ENCODE measurements around the gene STARD9. TPM values are rescaled to one million over a fixed set of nuclear protein-coding genes. Genes with fewer than 3 reads are reported as not detected.

The STARD9 gene
- total and polyA plus RNA-seq, 2 of the 4 experiments (the other 2 are of a cell fraction), result 2.0 to 3.2 TPM

DNA sequence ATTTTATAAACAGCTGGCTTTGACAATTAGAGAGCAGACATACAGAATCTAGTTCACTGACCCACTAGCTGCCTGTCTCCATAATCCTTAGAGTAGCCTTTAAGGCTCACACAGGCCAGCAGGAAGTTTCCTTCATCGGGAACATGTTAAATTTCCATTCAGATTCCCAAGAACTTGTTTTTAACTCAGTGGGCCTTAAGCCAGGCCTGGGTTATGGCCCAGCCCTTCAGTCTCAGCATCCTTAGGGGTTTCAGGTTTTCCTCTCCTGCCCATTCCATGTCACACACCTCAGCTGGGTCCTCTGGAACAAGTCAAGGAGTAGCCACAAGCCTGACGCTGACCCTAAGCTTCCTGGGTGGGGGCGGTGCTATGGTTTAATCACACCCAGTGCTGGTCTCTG is 146.5 kb downstream of the STARD9 start:
- H2BK5ac ChIP-seq (ENCODE audit: low read depth, low read length, poor library complexity, severe bottlenecking), result no peak overlapping the region
- intact Hi-C loops (cut with micrococcal nuclease) (no loop called here), dilution Hi-C loops (cut with HindIII; ENCODE audit: low sequenced_read_pairs, unreplicated experiment) (no loop called here), in situ Hi-C loops (cut with MboI; ENCODE audit: low sequenced_read_pairs) (no loop called here)
- H2BK20ac ChIP-seq (ENCODE audit: low read depth, low read length), result no peak overlapping the region
- H3K4me3 ChIP-seq (ENCODE audit: insufficient read depth, low read depth, low read length), result no peak overlapping the region
- DNase-seq, result no peak
- no peak overlapping the region for H3K14ac ChIP-seq (replicated peaks; ENCODE audit: low read depth, low read length)
- no peak overlapping the region for H2AFZ ChIP-seq (replicated peaks; ENCODE audit: low read length, poor library complexity)
- H3K23ac ChIP-seq (ENCODE audit: low read depth, low read length), result no peak overlapping the region
- no peak overlapping the region for H2AK5ac ChIP-seq (ENCODE audit: low read depth, low read length)
- WGBS, 2 experiments (ENCODE audit: extremely low coverage in 2 of 2, insufficient read length in 1 of 2), result no CpG with 5 or more reads among the region's 3 CpGs
- H2AK9ac ChIP-seq (replicated peaks; ENCODE audit: low read depth, low read length, poor library complexity), result no peak overlapping the region
- H3K79me1 ChIP-seq (ENCODE audit: low read depth in 1 of 2, low read length in 2 of 2), result peaks cover 8 to 9% of the 10 kb centered on the region in 2 experiments; a peak in 2 of 4 replicates
- ATAC-seq (ENCODE audit: low read depth), result no peak
- H4K20me1 ChIP-seq (ENCODE audit: insufficient read depth, low read length), result no peaks in the 10 kb centered on the region
- H3K4me1 ChIP-seq (ENCODE audit: control insufficient read depth, insufficient read depth, low read length), result no peaks in the 10 kb centered on the region
- no peak overlapping the region for H3K56ac ChIP-seq (ENCODE audit: extremely low read depth, insufficient read depth, low read length)
- H3K36me3 ChIP-seq (ENCODE audit: control insufficient read depth, insufficient read depth, low read length), result peaks cover 59% of the 10 kb centered on the region
- H2BK120ac ChIP-seq (ENCODE audit: low read depth, low read length), result no peak overlapping the region
- POLR2A ChIA-PET (ENCODE audit: unreplicated experiment), result no interaction called here
- TF ChIP-seq, protein P1, sequence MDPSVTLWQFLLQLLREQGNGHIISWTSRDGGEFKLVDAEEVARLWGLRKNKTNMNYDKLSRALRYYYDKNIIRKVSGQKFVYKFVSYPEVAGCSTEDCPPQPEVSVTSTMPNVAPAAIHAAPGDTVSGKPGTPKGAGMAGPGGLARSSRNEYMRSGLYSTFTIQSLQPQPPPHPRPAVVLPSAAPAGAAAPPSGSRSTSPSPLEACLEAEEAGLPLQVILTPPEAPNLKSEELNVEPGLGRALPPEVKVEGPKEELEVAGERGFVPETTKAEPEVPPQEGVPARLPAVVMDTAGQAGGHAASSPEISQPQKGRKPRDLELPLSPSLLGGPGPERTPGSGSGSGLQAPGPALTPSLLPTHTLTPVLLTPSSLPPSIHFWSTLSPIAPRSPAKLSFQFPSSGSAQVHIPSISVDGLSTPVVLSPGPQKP (IDR thresholded peaks at IDR 0.05; ENCODE audit: borderline replicate concordance, low read depth, low read length), result no peak
- TF ChIP-seq, protein P2, sequence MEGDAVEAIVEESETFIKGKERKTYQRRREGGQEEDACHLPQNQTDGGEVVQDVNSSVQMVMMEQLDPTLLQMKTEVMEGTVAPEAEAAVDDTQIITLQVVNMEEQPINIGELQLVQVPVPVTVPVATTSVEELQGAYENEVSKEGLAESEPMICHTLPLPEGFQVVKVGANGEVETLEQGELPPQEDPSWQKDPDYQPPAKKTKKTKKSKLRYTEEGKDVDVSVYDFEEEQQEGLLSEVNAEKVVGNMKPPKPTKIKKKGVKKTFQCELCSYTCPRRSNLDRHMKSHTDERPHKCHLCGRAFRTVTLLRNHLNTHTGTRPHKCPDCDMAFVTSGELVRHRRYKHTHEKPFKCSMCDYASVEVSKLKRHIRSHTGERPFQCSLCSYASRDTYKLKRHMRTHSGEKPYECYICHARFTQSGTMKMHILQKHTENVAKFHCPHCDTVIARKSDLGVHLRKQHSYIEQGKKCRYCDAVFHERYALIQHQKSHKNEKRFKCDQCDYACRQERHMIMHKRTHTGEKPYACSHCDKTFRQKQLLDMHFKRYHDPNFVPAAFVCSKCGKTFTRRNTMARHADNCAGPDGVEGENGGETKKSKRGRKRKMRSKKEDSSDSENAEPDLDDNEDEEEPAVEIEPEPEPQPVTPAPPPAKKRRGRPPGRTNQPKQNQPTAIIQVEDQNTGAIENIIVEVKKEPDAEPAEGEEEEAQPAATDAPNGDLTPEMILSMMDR (conservative IDR thresholded peaks at IDR 0.05; ENCODE audit: low read depth, low read length), result no peak
- TF ChIP-seq MAFK (IDR thresholded peaks at IDR 0.05; ENCODE audit: low read depth, low read length) (no peak), POLR2A (IDR thresholded peaks at IDR 0.05; ENCODE audit: low read depth, low read length) (no peak), RCOR1 (IDR thresholded peaks at IDR 0.05; ENCODE audit: insufficient replicate concordance, low read length) (no peak), RAD21 (IDR thresholded peaks at IDR 0.05; ENCODE audit: low read length) (no peak), BHLHE40 (IDR thresholded peaks at IDR 0.05; ENCODE audit: low read depth, low read length) (no peak), FOS (IDR thresholded peaks at IDR 0.05; ENCODE audit: low read depth, low read length) (no peak), SMC3 (IDR thresholded peaks at IDR 0.05; ENCODE audit: low read depth, low read length) (no peak), NFE2L2 (IDR thresholded peaks at IDR 0.05; ENCODE audit: low read depth, low read length) (no peak), MAZ (IDR thresholded peaks at IDR 0.05; ENCODE audit: borderline replicate concordance, low read depth, low read length) (no peak), USF2 (IDR thresholded peaks at IDR 0.05; ENCODE audit: low read depth, low read length) (no peak), MXI1 (IDR thresholded peaks at IDR 0.05; ENCODE audit: borderline replicate concordance, low read depth, low read length) (no peak)
- H3K27me3 ChIP-seq (ENCODE audit: control insufficient read depth, insufficient read depth, low read length), result no peaks in the 10 kb centered on the region
- H3K9me3 ChIP-seq (ENCODE audit: control insufficient read depth, insufficient read depth, low read length), result no peaks in the 10 kb centered on the region
- no peak overlapping the region for H3K9ac ChIP-seq (ENCODE audit: low read depth, low read length)
- CTCF ChIA-PET, result interaction anchor here (1.5 to 2.2 kb wide), 2 partner anchors 16 to 204 kb away, joined by 4 to 5 read pairs; no protein-coding TSS in a partner anchor
- no peak overlapping the region for H2BK15ac ChIP-seq (ENCODE audit: low read depth, low read length)
- no peak overlapping the region for H4K91ac ChIP-seq (ENCODE audit: insufficient read depth, low read depth, low read length)
- no peak overlapping the region for H3K4ac ChIP-seq (ENCODE audit: low read depth, low read length)
- no peak overlapping the region for H3K18ac ChIP-seq (ENCODE audit: low read depth, low read length)
- no peak overlapping the region for H3K4me2 ChIP-seq (ENCODE audit: low read depth, low read length)
- H4K8ac ChIP-seq (ENCODE audit: low read depth in 2 of 2, low read length in 2 of 2), result no peak overlapping the region
- H3K27ac ChIP-seq (ENCODE audit: insufficient read depth, low read length), result no peak overlapping the region
- no TSS peak for BruUV-seq (replicated peaks)
- no peak overlapping the region for H4K5ac ChIP-seq (ENCODE audit: low read depth, low read length)
- H3K9me1 ChIP-seq (ENCODE audit: insufficient read depth, low read length), result peaks cover 11% of the 10 kb centered on the region; the same call in 1 of the 2 replicates

All from IMR-90 (cell line).